GM12873 (cell line): Measurements from ENCODE around the gene DCT.

Experiments used
- CTCF ChIP-seq: IDR thresholded peaks from 2 replicates; pipeline ENCODE4 v1.5.1; 2012; ENCODE audit warnings: low read depth, mild to moderate bottlenecking, moderate library complexity, low read length, control low read depth; ENCODE audit not compliant: insufficient read depth; ENCODE audit errors: missing control alignments

DCT gene

GRCh38 chr13:94479616-94480015 is at the start of gene DCT:
DCT (minus strand) TSS chr13:94479682; CDS start chr13:94479255, 427 bp downstream.
- TF ChIP-seq CTCF, result no peak

- no peak for TF ChIP-seq CTCF
Measured at GRCh38 chr13:94525781-94526180, 46.3 kb upstream of the DCT start.

- TF ChIP-seq CTCF, result no peak
Measured at GRCh38 chr13:94524407-94524806, 44.9 kb upstream of the DCT start.

GRCh38 chr13:94520001-94520400 is 40.5 kb upstream of the DCT start:
- no peak for TF ChIP-seq CTCF

- no peak for TF ChIP-seq CTCF
Measured at GRCh38 chr13:94516456-94516855, 37.0 kb upstream of the DCT start.

- TF ChIP-seq CTCF, result no peak
Measured at GRCh38 chr13:94515911-94516310, 36.4 kb upstream of the DCT start.

GRCh38 chr13:94515374-94515773 is 35.9 kb upstream of the DCT start:
- no peak for TF ChIP-seq CTCF
